CD4-positive, alpha-beta memory T cell (primary cell): ENCODE measurements around the gene CYP2F1. TPM values are rescaled to one million over a fixed set of nuclear protein-coding genes. Genes with fewer than 3 reads are reported as not detected.
"Not testable (repeated sequence)": the region's sequence is repeated elsewhere in the genome, so short reads cannot be mapped to it uniquely, and the experiment has no call there.

Source experiments
- CTCF ChIA-PET: fragments of 350-600 bp; sonication (Branson Sonifier 250); formaldehyde crosslinking; loops from one replicate; lab custom pipeline; 2021; ENCODE audit warnings: inconsistent platforms; ENCODE audit not compliant: partially characterized antibody; lab: Charles Lee
- POLR2A ChIA-PET: fragments of 350-600 bp; sonication (Branson Sonifier 250); formaldehyde crosslinking; loops from one replicate; lab custom pipeline; 2021; ENCODE audit not compliant: partially characterized antibody; lab: Charles Lee
- DNase-seq, 5 donors: peaks; one replicate each; pipeline versions ENCODE4 v3.0.0 to v3.0.0-alpha.2; 2020 to 2022; ENCODE audit warnings: mixed read lengths in 1 of 5
- H3K27ac ChIP-seq: one replicate; pipeline ENCODE4 v1.7.0; 2013; ENCODE audit warnings: low read depth, low read length
- H3K27me3 ChIP-seq: 2 replicates; pipeline ENCODE4 v1.7.0; 2013; ENCODE audit warnings: mild to moderate bottlenecking, low read length, moderate library complexity; ENCODE audit not compliant: insufficient read depth
- H3K36me3 ChIP-seq: 2 replicates; pipeline ENCODE4 v1.7.0; 2013; ENCODE audit warnings: mild to moderate bottlenecking, low read length, moderate library complexity; ENCODE audit not compliant: insufficient read depth
- H3K4me1 ChIP-seq: 2 replicates; pipeline ENCODE4 v1.7.0; 2013; ENCODE audit warnings: mild to moderate bottlenecking, low read length, moderate library complexity; ENCODE audit not compliant: insufficient read depth
- H3K4me3 ChIP-seq, 2 donors: one replicate each; pipeline ENCODE4 v1.7.0; 2013; ENCODE audit warnings: low read length in 2 of 2, mild to moderate bottlenecking in 1 of 2
- H3K9me3 ChIP-seq, 2 donors: one replicate each; pipeline ENCODE4 v1.7.0; 2013; ENCODE audit warnings: low read length in 2 of 2, control low read depth in 1 of 2; ENCODE audit not compliant: control insufficient read depth in 1 of 2
- H3K27ac Mint-ChIP-seq, 7 donors: one replicate each; pipeline ENCODE4 v1.8.0; 2020 to 2021; ENCODE audit warnings: mixed read lengths in 7 of 7, mild to moderate bottlenecking in 6 of 7, inconsistent platforms in 3 of 7, moderate library complexity in 3 of 7
- H3K27me3 Mint-ChIP-seq, 2 donors: one replicate each; pipeline ENCODE4 v1.8.0; 2020 to 2021; ENCODE audit warnings: mixed read lengths in 2 of 2
- H3K36me3 Mint-ChIP-seq, 2 donors: one replicate each; pipeline ENCODE4 v1.8.0; 2020 to 2021; ENCODE audit warnings: mixed read lengths in 2 of 2, inconsistent platforms in 1 of 2, mild to moderate bottlenecking in 1 of 2
- H3K4me1 Mint-ChIP-seq, 4 donors: one replicate each; pipeline ENCODE4 v1.8.0; 2020 to 2021; ENCODE audit warnings: mixed read lengths in 4 of 4, mild to moderate bottlenecking in 1 of 4
- H3K4me3 Mint-ChIP-seq, 8 donors: one replicate each; pipeline ENCODE4 v1.8.0; 2020 to 2021; ENCODE audit warnings: mixed read lengths in 8 of 8, mild to moderate bottlenecking in 7 of 8, moderate library complexity in 6 of 8, inconsistent platforms in 3 of 8
- H3K9me3 Mint-ChIP-seq, 8 donors: one replicate each; pipeline ENCODE4 v1.8.0; 2020 to 2021; ENCODE audit warnings: mixed read lengths in 8 of 8, mild to moderate bottlenecking in 5 of 8, inconsistent platforms in 3 of 8, moderate library complexity in 1 of 8
- intact Hi-C: fragments of 100-400 bp; cut with micrococcal nuclease; formaldehyde crosslinking; loops from one replicate; pipeline ENCODE4 v1.15.1; 2023
- polyA plus RNA-seq, 2 donors: library from polyadenylated mRNA; unstranded; fragments of 300-500 nt; fragmentation: Illumina TruSeq; gene quantifications; one replicate each; pipeline ENCODE4 v1.2.3, GENCODE V29; 2021
- total RNA-seq, 2 experiments: library from RNA; stranded (reverse); gene quantifications; one replicate each; pipeline ENCODE4 v1.2.3, GENCODE V29; 2021

Gene CYP2F1
- total and polyA plus RNA-seq, 4 experiments from 2014 or later, result not detected

- Mint-ChIP-seq H3K4me3 (peak overlapping the region in 2 of 8 donors; percentile 2 to 57), H3K27ac (peak overlapping the region; percentile 38 to 96 (median 93)), H3K4me1 (peaks cover 14 to 33% (median 24%) of the 10 kb centered on the region in 4 donors)
- H3K4me3 ChIP-seq, H3K27me3 Mint-ChIP-seq, H3K27me3 ChIP-seq, H3K9me3 ChIP-seq, H3K9me3 Mint-ChIP-seq, H3K36me3 Mint-ChIP-seq, H3K36me3 ChIP-seq: not testable (repeated sequence)
- Histone ChIP-seq H3K27ac (peak overlapping the region; percentile 9), H3K4me1 (peaks cover 16% of the 10 kb centered on the region)
- POLR2A ChIA-PET, result interaction anchor here (0.9 to 1.4 kb wide), 3 partner anchors 137 to 201 kb away, joined by 3 read pairs; no protein-coding TSS in a partner anchor
- intact Hi-C loops, result loop anchor here (1.0 kb wide), 3 partner anchors 18 to 182 kb away; no protein-coding TSS in a partner anchor
- DNase-seq, result peak; percentile 57 to 62 (median 60)
- CTCF ChIA-PET, result interaction anchor here (0.7 to 2.7 kb wide), 13 partner anchors 9 to 465 kb away, joined by 3 to 24 read pairs (median 4); no protein-coding TSS in a partner anchor
These were observed 12.6 kb downstream of the CYP2F1 start for GRCh38 chr19:41126765-41127203.

GRCh38 chr19:41127362-41127761 is 13.1 kb downstream of the CYP2F1 start:
- Mint-ChIP-seq H3K4me3 (peak overlapping the region in 6 of 8 donors; percentile 82 to 88 (median 86)), H3K27ac (peak overlapping the region; percentile 68 to 96 (median 94)), H3K4me1 (peaks cover 12 to 30% (median 22%) of the 10 kb centered on the region in 4 donors)
- not testable (repeated sequence) for H3K4me3 ChIP-seq, DNase-seq, H3K36me3 Mint-ChIP-seq, H3K27me3 ChIP-seq, H3K9me3 ChIP-seq, H3K9me3 Mint-ChIP-seq, H3K27ac ChIP-seq, H3K27me3 Mint-ChIP-seq, H3K36me3 ChIP-seq
- intact Hi-C loops, result loop anchor here (1.0 kb wide), 1 partner anchor 17 kb away; no protein-coding TSS in a partner anchor
- POLR2A ChIA-PET, result interaction anchor here (0.7 to 1.4 kb wide), 3 partner anchors 157 to 200 kb away, joined by 3 read pairs; no protein-coding TSS in a partner anchor
- CTCF ChIA-PET, result interaction anchor here (0.7 to 2.7 kb wide), 11 partner anchors 15 to 463 kb away, joined by 3 to 24 read pairs (median 4); no protein-coding TSS in a partner anchor
- H3K4me1 ChIP-seq, result peaks cover 16% of the 10 kb centered on the region

- Mint-ChIP-seq H3K4me3 (peak overlapping the region; percentile 46 to 88 (median 84)), H3K4me1 (peaks cover 15 to 25% (median 21%) of the 10 kb centered on the region in 4 donors), H3K27ac (peak overlapping the region; percentile 83 to 96 (median 94))
- H3K9me3 Mint-ChIP-seq, H3K36me3 ChIP-seq, H3K9me3 ChIP-seq, H3K27ac ChIP-seq, H3K27me3 Mint-ChIP-seq, H3K36me3 Mint-ChIP-seq, H3K4me3 ChIP-seq, H3K27me3 ChIP-seq: not testable (repeated sequence)
- DNase-seq, result peak; percentile 76 to 86 (median 80)
- ChIA-PET POLR2A (interaction anchor here (0.7 kb wide), 1 partner anchor 179 kb away, joined by 3 read pairs; no protein-coding TSS in a partner anchor), CTCF (interaction anchor here (1.0 to 2.7 kb wide), 6 partner anchors 17 to 153 kb away, joined by 3 to 24 read pairs (median 5); no protein-coding TSS in a partner anchor)
- intact Hi-C loops, result loop anchor here (1.0 kb wide), 1 partner anchor 16 kb away; no protein-coding TSS in a partner anchor
- peaks cover 16% of the 10 kb centered on the region for H3K4me1 ChIP-seq
These were observed 13.6 kb downstream of the CYP2F1 start for GRCh38 chr19:41127801-41128300.

- intact Hi-C loops, result no loop called here
- H3K27ac Mint-ChIP-seq, result peak overlapping the region in 5 of 7 donors; percentile 52 to 94 (median 87)
- H3K9me3 Mint-ChIP-seq, result no peaks in the 10 kb centered on the region
- Histone ChIP-seq H3K4me1 (peaks cover 16% of the 10 kb centered on the region), H3K27me3 (no peaks in the 10 kb centered on the region), H3K4me3 (no peak overlapping the region), H3K27ac (no peak overlapping the region), H3K36me3 (no peaks in the 10 kb centered on the region), H3K9me3 (no peaks in the 10 kb centered on the region)
- no peak for DNase-seq
- ChIA-PET CTCF (interaction anchor here (1.4 to 2.4 kb wide), 2 partner anchors 8 to 15 kb away, joined by 6 read pairs; no protein-coding TSS in a partner anchor), POLR2A (no interaction called here)
- no peaks in the 10 kb centered on the region for H3K36me3 Mint-ChIP-seq
- H3K4me3 Mint-ChIP-seq, result peak overlapping the region in 1 of 8 donors; percentile 20
- H3K4me1 Mint-ChIP-seq, result peaks cover 17 to 25% (median 20%) of the 10 kb centered on the region in 4 donors
- peaks cover 0 to 1% of the 10 kb centered on the region in 2 donors for H3K27me3 Mint-ChIP-seq
These were observed 14.5 kb downstream of the CYP2F1 start for GRCh38 chr19:41128692-41129091.

DNA sequence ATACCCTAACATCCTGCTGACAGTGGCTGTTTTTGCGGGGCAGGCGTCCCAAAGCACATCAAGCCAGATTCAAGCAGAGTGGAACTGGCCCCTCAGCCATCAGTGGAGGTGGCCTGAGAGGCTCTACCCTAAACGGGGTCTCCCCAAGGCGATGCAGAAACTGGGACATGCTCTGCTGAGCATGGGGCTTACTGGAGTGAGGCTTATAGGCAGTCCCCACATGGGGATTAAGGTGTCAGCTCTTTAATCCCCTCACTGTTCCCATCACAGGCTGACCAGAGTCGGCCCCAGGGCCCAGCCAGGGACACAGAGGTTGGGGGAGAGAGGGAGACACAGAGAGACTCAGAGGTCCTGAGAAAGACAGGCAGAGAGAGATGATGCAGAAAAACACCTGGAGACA is 17.0 kb downstream of the CYP2F1 start:
- DNase-seq, result no peak
- Histone ChIP-seq H3K9me3 (no peaks in the 10 kb centered on the region), H3K27me3 (no peaks in the 10 kb centered on the region), H3K4me1 (peaks cover 20% of the 10 kb centered on the region), H3K4me3 (no peak overlapping the region), H3K36me3 (no peaks in the 10 kb centered on the region), H3K27ac (no peak overlapping the region)
- CTCF ChIA-PET, result no interaction called here
- intact Hi-C loops, result no loop called here
- Mint-ChIP-seq H3K27me3 (peaks cover 0 to 1% of the 10 kb centered on the region in 2 donors), H3K36me3 (no peaks in the 10 kb centered on the region), H3K4me3 (peak overlapping the region in 2 of 8 donors; percentile 39 to 43), H3K4me1 (peaks cover 19 to 43% (median 29%) of the 10 kb centered on the region in 4 donors), H3K9me3 (no peaks in the 10 kb centered on the region), H3K27ac (peak overlapping the region in 3 of 7 donors; percentile 57 to 82 (median 77))
- POLR2A ChIA-PET, result no interaction called here

DNA sequence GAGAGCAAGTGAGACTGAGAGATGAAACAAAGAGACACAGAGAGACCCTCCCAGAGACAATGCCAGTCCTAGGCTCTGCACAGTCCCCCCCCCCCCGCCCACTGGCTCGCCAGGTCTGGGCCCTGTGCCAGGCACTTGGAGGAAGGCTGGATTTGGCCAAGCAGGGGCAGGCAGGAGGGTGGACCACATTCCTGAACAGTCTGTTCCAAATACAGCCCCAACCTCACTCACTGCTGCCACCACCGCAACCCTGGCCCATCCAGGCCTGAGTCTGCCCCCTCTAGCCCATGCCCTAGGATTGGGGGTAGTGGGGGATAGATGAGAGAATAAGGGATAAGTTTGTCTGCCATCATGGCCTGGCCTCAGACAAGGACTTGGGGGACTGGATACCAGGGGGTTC is 19.0 kb downstream of the CYP2F1 start:
- peaks cover 5 to 33% (median 19%) of the 10 kb centered on the region in 4 donors for H3K4me1 Mint-ChIP-seq
- Histone ChIP-seq H3K4me3 (no peak overlapping the region), H3K27me3 (no peaks in the 10 kb centered on the region), H3K27ac (no peak overlapping the region), H3K4me1 (peaks cover 13% of the 10 kb centered on the region), H3K9me3 (no peaks in the 10 kb centered on the region), H3K36me3 (no peaks in the 10 kb centered on the region)
- peak overlapping the region in 4 of 8 donors; percentile 32 to 87 (median 64) for H3K4me3 Mint-ChIP-seq
- ChIA-PET POLR2A (no interaction called here), CTCF (no interaction called here)
- no peak for DNase-seq
- no peaks in the 10 kb centered on the region for H3K36me3 Mint-ChIP-seq
- intact Hi-C loops, result loop anchor here (2.0 kb wide), 1 partner anchor 318 kb away; no protein-coding TSS in a partner anchor
- H3K9me3 Mint-ChIP-seq, result no peaks in the 10 kb centered on the region
- peaks cover 0 to 1% of the 10 kb centered on the region in 2 donors for H3K27me3 Mint-ChIP-seq
- H3K27ac Mint-ChIP-seq, result peak overlapping the region in 2 of 7 donors; percentile 63 to 65

- ChIA-PET POLR2A (no interaction called here), CTCF (no interaction called here)
- no peaks in the 10 kb centered on the region for H3K9me3 ChIP-seq
- peaks cover 9% of the 10 kb centered on the region for H3K4me1 ChIP-seq
- H3K36me3 ChIP-seq, result no peaks in the 10 kb centered on the region
- no peak for DNase-seq
- H3K27ac ChIP-seq, result no peak overlapping the region
- intact Hi-C loops, result no loop called here
- Mint-ChIP-seq H3K36me3 (no peaks in the 10 kb centered on the region), H3K27ac (peak overlapping the region in 6 of 7 donors; percentile 43 to 90 (median 66)), H3K4me3 (peak overlapping the region; percentile 58 to 87 (median 80)), H3K4me1 (peaks cover 3 to 25% (median 17%) of the 10 kb centered on the region in 4 donors), H3K9me3 (no peaks in the 10 kb centered on the region), H3K27me3 (peaks cover 0 to 1% of the 10 kb centered on the region in 2 donors)
- no peak overlapping the region for H3K4me3 ChIP-seq
- no peaks in the 10 kb centered on the region for H3K27me3 ChIP-seq
These were observed 20.4 kb downstream of the CYP2F1 start for GRCh38 chr19:41134616-41135015.
